B cell (primary cell): ENCODE data around the gene GATAD2B.

ENCODE experiments used
- EZH2 ChIP-seq: IDR thresholded peaks from 2 replicates; pipeline ENCODE4 v1.6.1; 2012; ENCODE audit warnings: borderline replicate concordance, low read depth, mild to moderate bottlenecking, moderate library complexity, low read length; ENCODE audit not compliant: insufficient read depth, poor library complexity, severe bottlenecking
- TF ChIP-seq, protein P1 (sequence below): fragments of 200-600 bp; IDR thresholded peaks from one replicate; pipeline ENCODE4 v1.8.0; 2022; ENCODE audit warnings: antibody characterized with exemption, mild to moderate bottlenecking

DNA sequence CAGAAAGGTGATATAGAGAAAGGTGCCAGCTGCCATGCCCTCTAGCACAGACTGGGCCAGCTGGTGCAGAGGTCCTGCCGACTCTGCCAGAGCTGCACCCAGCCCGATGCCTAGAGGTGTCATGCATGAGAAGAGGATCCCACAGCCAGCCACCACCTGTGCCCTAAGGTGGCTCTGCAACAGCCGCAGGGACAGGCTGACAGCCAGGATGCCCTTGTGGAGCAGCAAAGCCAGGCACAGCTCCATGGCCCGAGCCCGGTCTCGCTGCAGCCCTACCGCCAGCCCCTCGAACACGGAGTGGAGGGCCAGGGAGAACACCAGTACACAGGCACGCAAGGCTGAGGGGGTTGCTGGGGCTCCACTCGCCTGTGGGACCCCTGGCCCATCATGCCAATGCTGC is 37.4 kb upstream of the GATAD2B start:
- TF ChIP-seq, protein P1, sequence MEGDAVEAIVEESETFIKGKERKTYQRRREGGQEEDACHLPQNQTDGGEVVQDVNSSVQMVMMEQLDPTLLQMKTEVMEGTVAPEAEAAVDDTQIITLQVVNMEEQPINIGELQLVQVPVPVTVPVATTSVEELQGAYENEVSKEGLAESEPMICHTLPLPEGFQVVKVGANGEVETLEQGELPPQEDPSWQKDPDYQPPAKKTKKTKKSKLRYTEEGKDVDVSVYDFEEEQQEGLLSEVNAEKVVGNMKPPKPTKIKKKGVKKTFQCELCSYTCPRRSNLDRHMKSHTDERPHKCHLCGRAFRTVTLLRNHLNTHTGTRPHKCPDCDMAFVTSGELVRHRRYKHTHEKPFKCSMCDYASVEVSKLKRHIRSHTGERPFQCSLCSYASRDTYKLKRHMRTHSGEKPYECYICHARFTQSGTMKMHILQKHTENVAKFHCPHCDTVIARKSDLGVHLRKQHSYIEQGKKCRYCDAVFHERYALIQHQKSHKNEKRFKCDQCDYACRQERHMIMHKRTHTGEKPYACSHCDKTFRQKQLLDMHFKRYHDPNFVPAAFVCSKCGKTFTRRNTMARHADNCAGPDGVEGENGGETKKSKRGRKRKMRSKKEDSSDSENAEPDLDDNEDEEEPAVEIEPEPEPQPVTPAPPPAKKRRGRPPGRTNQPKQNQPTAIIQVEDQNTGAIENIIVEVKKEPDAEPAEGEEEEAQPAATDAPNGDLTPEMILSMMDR, result no peak
- TF ChIP-seq EZH2, result no peak
